GM21825 (cell line): Measurements from ENCODE around the gene PRRG3.

Source experiments
- ATAC-seq: cut with Tn5 transposase; IDR thresholded peaks from one replicate; pipeline ENCODE4 v1.9.1; 2021; ENCODE audit warnings: mild to moderate bottlenecking, moderate library complexity; ENCODE audit not compliant: unreplicated experiment

PRRG3 gene

GRCh38 chrX:151704041-151704663, 8.9 kb downstream of the PRRG3 start:
- ATAC-seq, result no peak

GRCh38 chrX:151708821-151709220, 13.6 kb downstream of the PRRG3 start:
- ATAC-seq, result no peak

- ATAC-seq, result no peak
These were observed 15.2 kb downstream of the PRRG3 start for GRCh38 chrX:151710457-151710856.

GRCh38 chrX:151711154-151711553, 15.9 kb downstream of the PRRG3 start:
- no peak for ATAC-seq

GRCh38 chrX:151711787-151712186, 16.5 kb downstream of the PRRG3 start:
- ATAC-seq, result no peak

GRCh38 chrX:151712253-151712652, 17.0 kb downstream of the PRRG3 start:
- no peak for ATAC-seq

GRCh38 chrX:151713849-151714248, 18.6 kb downstream of the PRRG3 start:
- no peak for ATAC-seq

- ATAC-seq, result no peak
These were observed 19.1 kb downstream of the PRRG3 start for GRCh38 chrX:151714362-151714761.

GRCh38 chrX:151715752-151716151, 20.5 kb downstream of the PRRG3 start, which contains the start of gene FATE1:
Gene FATE1 (plus strand): TSS chrX:151716035. CDS start chrX:151716120, 85 bp downstream.
- ATAC-seq, result no peak

GRCh38 chrX:151722241-151722846, 27.1 kb downstream of the PRRG3 start:
- ATAC-seq, result no peak

- ATAC-seq, result no peak
These were observed 28.0 kb downstream of the PRRG3 start for GRCh38 chrX:151723156-151723760.

GRCh38 chrX:151724563-151725337, 29.5 kb downstream of the PRRG3 start:
- ATAC-seq, result no peak

GRCh38 chrX:151725338-151725614, 30.0 kb downstream of the PRRG3 start:
- no peak for ATAC-seq

- ATAC-seq, result no peak
These were observed 31.5 kb downstream of the PRRG3 start for GRCh38 chrX:151726751-151727150.

- no peak for ATAC-seq
These were observed 32.1 kb downstream of the PRRG3 start for GRCh38 chrX:151727346-151727745.

- no peak for ATAC-seq
These were observed 33.9 kb downstream of the PRRG3 start for GRCh38 chrX:151729056-151729725.

GRCh38 chrX:151734446-151734845, 39.2 kb downstream of the PRRG3 start, which contains the start of gene CNGA2:
Gene CNGA2 (plus strand): TSS chrX:151734746. CDS start chrX:151738484, 3,738 bp downstream.
- ATAC-seq, result no peak

- no peak for ATAC-seq
These were observed 40.0 kb downstream of the PRRG3 start for GRCh38 chrX:151735219-151735618.

GRCh38 chrX:151736685-151737084, 41.4 kb downstream of the PRRG3 start:
- no peak for ATAC-seq

GRCh38 chrX:151737494-151737893, 42.2 kb downstream of the PRRG3 start:
- no peak for ATAC-seq

GRCh38 chrX:151738751-151739150, 43.5 kb downstream of the PRRG3 start:
- ATAC-seq, result no peak
